ENCODE data around the gene CTPS1.

CTPS1 gene

DNA sequence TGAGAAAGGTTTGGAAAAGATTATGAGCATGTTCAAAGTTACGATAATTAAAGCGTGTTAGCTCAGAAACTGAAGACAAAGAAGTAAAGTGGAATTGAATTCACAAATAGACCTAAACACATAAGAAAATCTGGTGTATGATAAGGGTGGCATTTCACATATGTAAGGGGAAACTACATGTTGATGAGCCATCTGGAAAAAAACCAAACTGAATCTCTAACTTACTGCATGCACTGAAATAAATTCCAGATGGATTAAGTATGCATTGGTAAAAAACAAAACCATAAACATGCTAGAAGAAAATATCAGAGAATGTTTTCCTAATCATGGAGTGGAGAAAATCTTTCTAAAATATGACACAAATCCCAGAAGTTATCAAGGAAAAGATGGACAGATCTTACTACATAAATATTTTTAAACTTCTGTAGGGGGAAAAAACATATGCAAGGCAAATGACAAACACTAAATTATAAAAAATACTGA is 34.0 kb upstream of the CTPS1 start:
- H3K9ac ChIP-seq (ENCODE audit: low read depth, low read length) = no peak overlapping the region
- no peaks in the 10 kb centered on the region for H4K20me1 ChIP-seq (ENCODE audit: insufficient read depth, low read length)
- H3K4me3 ChIP-seq (ENCODE audit: low read depth in 1 of 2, low read length in 2 of 2) = no peak overlapping the region
- no peaks in the 10 kb centered on the region for H3K27me3 ChIP-seq (ENCODE audit: insufficient read depth, low read length, poor library complexity)
- no peak overlapping the region for H3K4me2 ChIP-seq (ENCODE audit: insufficient read depth, low read length)
- no peak overlapping the region for H3K27ac ChIP-seq (ENCODE audit: low read length)
- H3K9me3 ChIP-seq (ENCODE audit: insufficient read depth, low read length, severe bottlenecking) = no peaks in the 10 kb centered on the region
- H3K79me2 ChIP-seq (ENCODE audit: insufficient read depth, low read length) = no peaks in the 10 kb centered on the region
- H3K36me3 ChIP-seq (ENCODE audit: insufficient read depth, low read length) = no peaks in the 10 kb centered on the region
- ATAC-seq (ENCODE audit: insufficient read depth, low read depth) (no peak), DNase-seq (no peak)
- H3K4me1 ChIP-seq (ENCODE audit: insufficient read depth, low read length) = no peaks in the 10 kb centered on the region
- no peak overlapping the region for H2AFZ ChIP-seq (ENCODE audit: low read depth, low read length)
- TF ChIP-seq EZH2 (IDR thresholded peaks at IDR 0.05; ENCODE audit: borderline replicate concordance, low read depth, low read length, severe bottlenecking) (no peak), CTCF (IDR thresholded peaks at IDR 0.05; ENCODE audit: borderline replicate concordance, extremely low read depth, low read length, poor library complexity, severe bottlenecking) (no peak)

GRCh38 chr1:40948741-40949443 is 30.6 kb upstream of the CTPS1 start:
- Histone ChIP-seq H3K27me3 (ENCODE audit: insufficient read depth, low read length, poor library complexity) (no peaks in the 10 kb centered on the region), H4K20me1 (ENCODE audit: insufficient read depth, low read length) (no peaks in the 10 kb centered on the region), H3K27ac (ENCODE audit: low read length) (no peak overlapping the region), H3K79me2 (ENCODE audit: insufficient read depth, low read length) (no peaks in the 10 kb centered on the region), H3K36me3 (ENCODE audit: insufficient read depth, low read length) (no peaks in the 10 kb centered on the region), H3K4me3 (ENCODE audit: low read depth in 1 of 2, low read length in 2 of 2) (no peak overlapping the region), H3K9me3 (ENCODE audit: insufficient read depth, low read length, severe bottlenecking) (no peaks in the 10 kb centered on the region), H2AFZ (ENCODE audit: low read depth, low read length) (no peak overlapping the region), H3K4me1 (ENCODE audit: insufficient read depth, low read length) (no peaks in the 10 kb centered on the region), H3K4me2 (ENCODE audit: insufficient read depth, low read length) (no peak overlapping the region), H3K9ac (ENCODE audit: low read depth, low read length) (no peak overlapping the region)
- ATAC-seq (ENCODE audit: insufficient read depth, low read depth) = peak; percentile 35; the same call in 2 of the 3 replicates
- DNase-seq = peak; percentile 48
- TF ChIP-seq EZH2 (IDR thresholded peaks at IDR 0.05; ENCODE audit: borderline replicate concordance, low read depth, low read length, severe bottlenecking) (no peak), CTCF (IDR thresholded peaks at IDR 0.05; ENCODE audit: borderline replicate concordance, extremely low read depth, low read length, poor library complexity, severe bottlenecking) (peak; percentile 66)

DNA sequence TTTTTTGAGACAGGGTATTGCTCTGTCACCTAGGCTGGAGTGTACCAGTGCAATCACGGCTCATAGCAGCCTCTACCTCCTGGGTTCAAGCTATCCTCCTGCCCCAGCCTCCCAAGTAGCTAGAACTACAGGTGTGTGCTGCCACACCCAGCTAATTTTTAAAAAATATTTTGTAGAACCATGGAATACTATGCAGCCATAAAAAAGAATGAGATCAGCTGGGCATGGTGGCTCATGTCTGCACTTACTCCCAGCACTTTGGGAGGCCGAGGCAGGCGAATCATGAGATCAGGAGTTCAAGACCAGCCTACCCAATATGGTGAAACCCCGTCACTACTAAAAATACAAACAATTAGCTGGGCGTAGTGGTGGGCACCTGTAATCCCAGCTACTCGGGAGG is 29.9 kb upstream of the CTPS1 start:
- Histone ChIP-seq H3K79me2 (ENCODE audit: insufficient read depth, low read length) (no peaks in the 10 kb centered on the region), H2AFZ (ENCODE audit: low read depth, low read length) (no peak overlapping the region), H3K9me3 (ENCODE audit: insufficient read depth, low read length, severe bottlenecking) (no peaks in the 10 kb centered on the region), H3K4me1 (ENCODE audit: insufficient read depth, low read length) (no peaks in the 10 kb centered on the region), H3K27ac (ENCODE audit: low read length) (no peak overlapping the region), H3K27me3 (ENCODE audit: insufficient read depth, low read length, poor library complexity) (no peaks in the 10 kb centered on the region), H4K20me1 (ENCODE audit: insufficient read depth, low read length) (no peaks in the 10 kb centered on the region), H3K4me2 (ENCODE audit: insufficient read depth, low read length) (no peak overlapping the region), H3K9ac (ENCODE audit: low read depth, low read length) (no peak overlapping the region), H3K36me3 (ENCODE audit: insufficient read depth, low read length) (no peaks in the 10 kb centered on the region), H3K4me3 (ENCODE audit: low read depth in 1 of 2, low read length in 2 of 2) (no peak overlapping the region)
- DNase-seq = no peak
- ATAC-seq (ENCODE audit: insufficient read depth, low read depth) = no peak
- no peak for TF ChIP-seq CTCF (IDR thresholded peaks at IDR 0.05; ENCODE audit: borderline replicate concordance, extremely low read depth, low read length, poor library complexity, severe bottlenecking)
- TF ChIP-seq EZH2 (IDR thresholded peaks at IDR 0.05; ENCODE audit: borderline replicate concordance, low read depth, low read length, severe bottlenecking) = no peak
